Fibroblast of skin of left biceps (primary cell): ENCODE results near the gene ARHGAP11A.
A peak's percentile ranks its signal among the peaks of the same experiment; 100 is the strongest.

ENCODE experiments used
- DNase-seq, 2 experiments: peaks; one replicate each; pipeline ENCODE4 v3.0.0-alpha.2; 2013; ENCODE audit warnings: low read depth in 2 of 2

Gene ARHGAP11A

GRCh38 chr15:32656091-32656490 is 40.8 kb downstream of the ARHGAP11A start:
- no peak for DNase-seq

GRCh38 chr15:32656496-32656895 is 41.2 kb downstream of the ARHGAP11A start:
- DNase-seq: no peak

- no peak for DNase-seq
These were observed 42.0 kb downstream of the ARHGAP11A start for GRCh38 chr15:32657198-32657883.

GRCh38 chr15:32657941-32658340 is 42.6 kb downstream of the ARHGAP11A start:
- DNase-seq: no peak

- no peak for DNase-seq
These were observed 44.2 kb downstream of the ARHGAP11A start for GRCh38 chr15:32659340-32660155.

- no peak for DNase-seq
These were observed 48.4 kb downstream of the ARHGAP11A start for GRCh38 chr15:32663671-32664070.

DNA sequence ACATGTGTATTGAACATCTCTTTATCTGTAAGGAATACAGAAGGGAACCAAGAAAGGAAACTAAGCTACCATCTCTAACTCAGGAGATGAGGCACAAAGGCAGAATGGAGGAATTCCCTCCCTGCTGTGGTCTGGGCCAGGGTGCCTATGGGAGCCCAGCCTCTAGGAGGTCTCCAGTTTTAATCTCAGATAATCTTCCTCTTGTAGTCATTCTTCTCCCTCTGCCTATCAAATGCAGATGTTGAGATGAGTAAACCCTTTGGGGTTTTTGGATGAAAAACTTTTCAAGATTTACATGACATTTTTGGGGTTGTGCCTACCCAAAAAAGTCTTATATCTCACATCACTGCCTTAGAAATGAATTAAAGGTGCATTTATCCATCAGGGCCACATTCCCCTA is 49.5 kb downstream of the ARHGAP11A start:
- DNase-seq: no peak

DNA sequence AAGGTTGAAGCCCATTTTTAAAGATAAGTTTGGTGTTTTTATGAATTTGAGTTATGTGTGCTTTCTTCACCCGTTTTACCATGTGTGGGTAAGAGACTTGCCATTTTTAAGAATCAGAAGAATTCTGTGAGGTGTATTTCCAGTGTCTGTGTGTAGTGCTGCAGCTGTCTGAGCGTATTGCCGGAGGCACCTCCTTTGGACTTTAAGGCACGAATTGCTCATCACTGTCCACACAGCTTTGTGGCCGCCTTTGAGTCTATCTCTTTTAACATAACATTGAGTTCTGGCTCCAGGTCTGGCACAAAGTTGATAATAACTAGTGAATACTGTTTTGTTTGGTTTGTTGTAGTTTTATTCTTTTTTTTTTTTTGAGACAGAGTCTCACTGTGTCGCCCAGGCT is 52.0 kb downstream of the ARHGAP11A start:
- no peak for DNase-seq

DNA sequence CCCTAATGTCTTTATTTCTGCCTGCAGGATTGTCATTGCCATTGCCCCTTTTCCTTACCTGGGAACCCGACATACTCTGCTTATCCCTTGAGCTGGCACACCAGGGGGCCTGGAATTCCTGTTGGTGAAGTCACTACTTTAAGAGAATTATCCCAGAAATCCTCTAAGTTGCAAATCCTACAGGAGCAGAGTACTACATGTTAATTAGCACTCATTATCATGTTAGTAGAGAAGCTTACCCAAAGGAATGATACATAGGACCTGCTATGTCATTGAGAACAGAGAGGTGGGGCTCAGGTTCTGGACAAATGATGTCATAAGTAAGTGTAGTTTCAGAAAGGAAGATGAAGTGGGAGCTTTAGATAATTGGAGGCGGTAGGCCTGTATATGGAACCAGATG is 53.6 kb downstream of the ARHGAP11A start:
- no peak for DNase-seq

DNA sequence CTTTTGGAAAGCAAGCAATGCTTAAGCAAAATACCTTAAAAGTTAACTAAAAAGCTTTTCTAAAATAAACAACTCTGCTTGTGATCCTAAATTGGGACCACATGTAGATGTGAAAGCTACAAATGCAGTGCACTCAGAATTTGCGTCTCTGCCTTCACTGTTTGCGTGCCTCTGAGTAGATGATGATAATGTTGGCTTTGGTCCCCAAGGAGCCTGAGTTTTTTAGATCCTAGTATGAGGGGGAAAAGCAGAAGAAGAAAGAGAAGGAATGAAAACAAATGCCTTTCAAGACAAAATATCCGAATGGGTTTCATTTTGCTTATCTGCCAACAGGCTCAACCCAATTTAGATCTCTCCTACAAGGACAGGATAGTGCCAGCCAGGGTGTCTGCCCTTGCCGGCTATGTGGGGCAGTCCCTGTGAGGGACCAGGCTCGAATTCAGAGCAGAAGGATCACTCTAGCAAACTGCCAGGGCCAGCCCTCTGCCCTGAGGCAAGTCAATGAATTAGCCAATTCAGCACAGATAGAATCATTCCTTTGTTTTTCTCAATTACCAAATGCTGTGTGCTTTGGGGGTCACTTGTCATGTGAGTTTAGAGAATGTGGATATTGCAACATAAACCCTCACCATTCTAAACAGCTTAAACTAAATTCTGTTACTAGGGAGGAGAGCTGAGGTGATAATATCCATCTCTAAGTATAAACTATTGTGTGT is 54.8 kb downstream of the ARHGAP11A start:
- DNase-seq: peak in 1 of 2 experiments; percentile 78

GRCh38 chr15:32670623-32671022 is 55.3 kb downstream of the ARHGAP11A start:
- DNase-seq: no peak

DNA sequence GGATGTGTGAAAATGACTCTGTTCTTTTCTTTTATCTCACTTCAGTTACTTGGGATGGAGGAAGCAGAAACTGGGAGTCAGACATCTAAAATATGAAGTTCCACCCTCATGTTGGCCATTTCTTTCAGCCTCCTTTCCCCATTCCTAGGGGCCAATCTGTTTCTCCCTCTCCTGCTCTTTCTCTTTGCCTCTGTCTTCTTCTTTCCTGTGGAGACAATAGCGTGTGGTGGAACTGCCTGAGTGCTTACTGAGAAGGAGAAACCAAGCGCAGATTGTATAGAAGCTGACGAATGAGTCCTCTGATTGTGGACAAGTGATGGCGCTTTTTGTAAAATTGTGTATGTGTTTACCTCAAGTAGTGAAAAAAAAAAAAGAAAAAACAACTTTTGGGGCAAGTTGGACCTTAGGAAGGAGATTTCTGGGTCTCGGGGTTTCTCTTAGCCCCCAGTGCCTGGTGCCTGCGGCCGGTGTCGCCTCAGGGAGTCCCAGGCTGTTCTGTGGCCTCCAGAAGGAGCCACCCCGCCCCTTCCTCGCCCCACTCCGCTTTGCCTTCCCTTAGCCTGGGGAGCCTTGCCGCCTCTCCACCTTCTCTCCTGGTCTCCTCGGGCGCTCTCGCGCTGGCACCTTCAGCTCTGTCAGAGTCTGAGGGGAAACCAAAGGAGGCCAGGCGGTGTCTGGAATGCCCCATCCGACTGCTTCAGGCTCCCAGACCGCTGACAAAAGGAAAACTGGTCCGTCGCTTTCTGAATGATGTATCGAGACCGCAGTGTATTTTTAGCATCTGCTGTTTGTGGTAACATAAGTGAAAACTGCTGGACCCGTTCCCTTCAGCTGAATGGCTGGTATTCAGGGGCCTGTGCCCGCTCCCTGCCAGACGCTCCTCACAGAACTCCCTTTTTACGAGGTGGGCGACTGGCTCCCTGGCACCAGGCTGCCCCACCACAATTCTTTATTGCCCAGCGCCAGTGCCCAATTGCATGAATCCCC is 56.3 kb downstream of the ARHGAP11A start:
- peak in 1 of 2 experiments; percentile 80 for DNase-seq

DNA sequence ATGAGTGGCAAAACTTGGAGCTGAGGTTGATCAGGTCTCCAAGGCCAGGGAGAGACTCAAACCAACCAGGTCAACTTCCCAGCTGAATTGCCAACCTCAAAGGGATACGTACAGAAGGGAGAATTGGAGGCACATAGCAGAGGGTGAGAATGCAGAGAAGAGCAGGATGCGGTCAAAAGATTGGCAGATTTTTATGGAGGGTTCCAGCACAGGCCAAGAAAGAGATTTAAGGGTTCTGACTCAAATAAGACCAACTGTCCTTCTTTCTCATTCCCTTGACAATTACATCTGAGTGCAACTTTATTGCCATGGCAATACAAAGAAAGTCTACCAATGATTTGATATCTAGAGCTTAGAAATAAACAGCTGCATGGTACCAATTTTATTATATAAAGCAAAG is 59.4 kb downstream of the ARHGAP11A start:
- DNase-seq: no peak

DNA sequence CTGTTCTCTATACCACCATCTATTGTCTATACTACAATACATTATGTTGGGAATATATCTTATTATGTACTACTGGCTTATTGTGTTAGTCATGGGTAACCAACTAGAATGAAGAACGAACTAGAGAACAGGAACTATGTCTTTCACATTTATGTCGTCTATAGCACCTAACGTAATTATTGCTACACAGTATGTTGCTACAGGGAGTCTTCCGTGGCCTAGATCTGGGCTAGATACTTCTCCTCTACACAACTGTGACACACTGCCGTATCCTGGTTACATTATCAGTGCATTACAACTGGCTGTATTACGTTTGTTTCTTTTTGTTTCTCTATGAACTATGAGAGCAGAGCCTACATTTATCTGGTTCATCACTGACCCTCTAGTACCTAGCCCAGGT is 60.2 kb downstream of the ARHGAP11A start:
- DNase-seq: no peak

DNA sequence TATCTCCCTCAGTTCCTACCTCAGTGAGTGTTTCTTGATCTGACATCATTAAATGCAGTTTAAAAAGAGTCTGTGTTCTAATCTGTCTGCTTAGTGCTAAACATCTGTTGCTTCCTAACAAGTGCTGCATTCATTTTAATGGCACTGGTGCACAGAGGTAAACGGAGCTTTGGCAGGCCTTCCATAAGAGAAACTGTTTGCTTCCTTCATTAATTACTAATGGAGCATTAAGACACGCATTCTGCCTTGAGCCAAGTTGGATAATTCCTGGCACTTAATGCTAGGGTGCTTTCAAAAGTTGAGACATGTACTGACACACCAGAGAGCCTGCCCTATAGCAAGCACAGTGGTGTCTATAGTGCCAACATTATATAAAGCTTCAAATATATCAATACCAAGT is 60.9 kb downstream of the ARHGAP11A start:
- no peak for DNase-seq

DNA sequence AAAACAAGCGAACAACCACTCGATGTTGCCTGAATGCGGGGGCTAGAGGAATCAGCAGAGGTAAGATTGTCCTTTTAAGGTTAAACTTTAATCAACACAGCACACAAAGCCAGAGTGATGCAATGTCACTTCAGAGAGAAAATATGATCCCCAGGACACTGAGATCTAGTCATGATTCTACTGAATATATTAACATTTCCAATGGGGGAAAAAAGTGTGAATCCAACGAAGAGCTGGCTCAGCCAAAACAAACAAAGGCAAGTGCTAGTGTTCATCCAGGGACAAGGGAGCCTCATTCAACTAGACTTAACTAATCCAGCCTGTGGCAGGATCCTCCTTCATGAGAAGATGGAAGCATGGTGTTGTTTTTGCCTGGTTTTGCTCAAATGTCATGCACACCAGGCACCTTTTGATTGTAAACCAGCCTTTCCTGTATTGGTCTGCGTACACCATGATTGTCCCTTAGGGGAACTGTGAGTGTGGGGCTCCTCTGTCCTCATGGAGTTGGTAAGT is 62.0 kb downstream of the ARHGAP11A start:
- DNase-seq: no peak

GRCh38 chr15:32679298-32679690 is 64.0 kb downstream of the ARHGAP11A start:
- no peak for DNase-seq

- peak; percentile 89 to 90 for DNase-seq
These were observed 67.3 kb downstream of the ARHGAP11A start for GRCh38 chr15:32682569-32682968.

- DNase-seq: no peak
These were observed 67.8 kb downstream of the ARHGAP11A start for GRCh38 chr15:32682977-32683630.

GRCh38 chr15:32683906-32684584 is 68.7 kb downstream of the ARHGAP11A start:
- DNase-seq: peak; percentile 86
